ENCODE measurements around the gene ADAMTS2.
"Not testable (repeated sequence)": the region's sequence is repeated elsewhere in the genome, so short reads cannot be mapped to it uniquely, and the experiment has no call there.

Gene ADAMTS2

GRCh38 chr5:179111267-179112207 is 233.7 kb downstream of the ADAMTS2 start:
- ATAC-seq (ENCODE audit: insufficient read depth, low read depth): no peak
- Histone ChIP-seq H3K4me2 (ENCODE audit: insufficient read depth, low read length) (no peak overlapping the region), H3K4me1 (ENCODE audit: insufficient read depth, low read length) (no peaks in the 10 kb centered on the region), H3K9ac (ENCODE audit: low read depth, low read length) (no peak overlapping the region), H3K79me2 (ENCODE audit: insufficient read depth, low read length) (no peaks in the 10 kb centered on the region), H4K20me1 (ENCODE audit: insufficient read depth, low read length) (no peaks in the 10 kb centered on the region), H3K4me3 (ENCODE audit: low read depth in 1 of 2, low read length in 2 of 2) (no peak overlapping the region), H3K27ac (ENCODE audit: low read length) (no peak overlapping the region), H3K36me3 (ENCODE audit: insufficient read depth, low read length) (no peaks in the 10 kb centered on the region), H3K9me3 (ENCODE audit: insufficient read depth, low read length, severe bottlenecking) (no peaks in the 10 kb centered on the region), H2AFZ (ENCODE audit: low read depth, low read length) (no peak overlapping the region), H3K27me3 (ENCODE audit: insufficient read depth, low read length, poor library complexity) (peaks cover 3% of the 10 kb centered on the region)
- no peak for DNase-seq
- no peak for TF ChIP-seq EZH2 (IDR thresholded peaks at IDR 0.05; ENCODE audit: borderline replicate concordance, low read depth, low read length, severe bottlenecking)

- H3K27ac ChIP-seq (ENCODE audit: low read length): no peak overlapping the region
- H3K9ac ChIP-seq (ENCODE audit: low read depth, low read length): no peak overlapping the region
- H3K9me3 ChIP-seq (ENCODE audit: insufficient read depth, low read length, severe bottlenecking): no peaks in the 10 kb centered on the region
- TF ChIP-seq CTCF (IDR thresholded peaks at IDR 0.05; ENCODE audit: borderline replicate concordance, extremely low read depth, low read length, poor library complexity, severe bottlenecking) (no peak), EZH2 (IDR thresholded peaks at IDR 0.05; ENCODE audit: borderline replicate concordance, low read depth, low read length, severe bottlenecking) (no peak)
- H3K4me1 ChIP-seq (ENCODE audit: insufficient read depth, low read length): no peaks in the 10 kb centered on the region
- no peak overlapping the region for H2AFZ ChIP-seq (ENCODE audit: low read depth, low read length)
- no peak for ATAC-seq (ENCODE audit: insufficient read depth, low read depth)
- no peak overlapping the region for H3K4me2 ChIP-seq (ENCODE audit: insufficient read depth, low read length)
- no peaks in the 10 kb centered on the region for H3K79me2 ChIP-seq (ENCODE audit: insufficient read depth, low read length)
- H4K20me1 ChIP-seq (ENCODE audit: insufficient read depth, low read length): no peaks in the 10 kb centered on the region
- H3K36me3 ChIP-seq (ENCODE audit: insufficient read depth, low read length): no peaks in the 10 kb centered on the region
- no peak for DNase-seq
- H3K4me3 ChIP-seq (ENCODE audit: low read depth in 1 of 2, low read length in 2 of 2): no peak overlapping the region
- H3K27me3 ChIP-seq (ENCODE audit: insufficient read depth, low read length, poor library complexity): peaks cover 3% of the 10 kb centered on the region
Measured at GRCh38 chr5:179110528-179110927, 234.7 kb downstream of the ADAMTS2 start.

GRCh38 chr5:179101282-179101681 is 244.0 kb downstream of the ADAMTS2 start:
- not testable (repeated sequence) for H3K4me3 ChIP-seq (ENCODE audit: low read depth in 1 of 2, low read length in 2 of 2); H3K4me2 ChIP-seq (ENCODE audit: insufficient read depth, low read length); H4K20me1 ChIP-seq (ENCODE audit: insufficient read depth, low read length); H3K36me3 ChIP-seq (ENCODE audit: insufficient read depth, low read length); H3K27ac ChIP-seq (ENCODE audit: low read length); H3K9me3 ChIP-seq (ENCODE audit: insufficient read depth, low read length, severe bottlenecking); ATAC-seq (ENCODE audit: insufficient read depth, low read depth); H3K27me3 ChIP-seq (ENCODE audit: insufficient read depth, low read length, poor library complexity); DNase-seq; H2AFZ ChIP-seq (ENCODE audit: low read depth, low read length); H3K9ac ChIP-seq (ENCODE audit: low read depth, low read length); H3K79me2 ChIP-seq (ENCODE audit: insufficient read depth, low read length); H3K4me1 ChIP-seq (ENCODE audit: insufficient read depth, low read length)

- Histone ChIP-seq H3K9ac (ENCODE audit: low read depth, low read length) (no peak overlapping the region), H3K27me3 (ENCODE audit: insufficient read depth, low read length, poor library complexity) (no peaks in the 10 kb centered on the region), H2AFZ (ENCODE audit: low read depth, low read length) (no peak overlapping the region), H3K9me3 (ENCODE audit: insufficient read depth, low read length, severe bottlenecking) (peaks cover 1% of the 10 kb centered on the region), H3K36me3 (ENCODE audit: insufficient read depth, low read length) (no peaks in the 10 kb centered on the region), H3K4me2 (ENCODE audit: insufficient read depth, low read length) (no peak overlapping the region), H3K79me2 (ENCODE audit: insufficient read depth, low read length) (no peaks in the 10 kb centered on the region), H3K4me3 (ENCODE audit: low read depth in 1 of 2, low read length in 2 of 2) (no peak overlapping the region), H3K27ac (ENCODE audit: low read length) (no peak overlapping the region), H4K20me1 (ENCODE audit: insufficient read depth, low read length) (no peaks in the 10 kb centered on the region), H3K4me1 (ENCODE audit: insufficient read depth, low read length) (no peaks in the 10 kb centered on the region)
- DNase-seq (no peak), ATAC-seq (ENCODE audit: insufficient read depth, low read depth) (no peak)
- TF ChIP-seq EZH2 (IDR thresholded peaks at IDR 0.05; ENCODE audit: borderline replicate concordance, low read depth, low read length, severe bottlenecking): no peak
- TF ChIP-seq CTCF (IDR thresholded peaks at IDR 0.05; ENCODE audit: borderline replicate concordance, extremely low read depth, low read length, poor library complexity, severe bottlenecking): no peak
Measured at GRCh38 chr5:179089502-179089901, 255.8 kb downstream of the ADAMTS2 start.

All from DND-41 (cell line).